ENCODE results near the gene DARS2.
A peak's percentile ranks its signal among the peaks of the same experiment; 100 is the strongest.
"Not testable (repeated sequence)": the region's sequence is repeated elsewhere in the genome, so short reads cannot be mapped to it uniquely, and the experiment has no call there.

Gene DARS2, protein sequence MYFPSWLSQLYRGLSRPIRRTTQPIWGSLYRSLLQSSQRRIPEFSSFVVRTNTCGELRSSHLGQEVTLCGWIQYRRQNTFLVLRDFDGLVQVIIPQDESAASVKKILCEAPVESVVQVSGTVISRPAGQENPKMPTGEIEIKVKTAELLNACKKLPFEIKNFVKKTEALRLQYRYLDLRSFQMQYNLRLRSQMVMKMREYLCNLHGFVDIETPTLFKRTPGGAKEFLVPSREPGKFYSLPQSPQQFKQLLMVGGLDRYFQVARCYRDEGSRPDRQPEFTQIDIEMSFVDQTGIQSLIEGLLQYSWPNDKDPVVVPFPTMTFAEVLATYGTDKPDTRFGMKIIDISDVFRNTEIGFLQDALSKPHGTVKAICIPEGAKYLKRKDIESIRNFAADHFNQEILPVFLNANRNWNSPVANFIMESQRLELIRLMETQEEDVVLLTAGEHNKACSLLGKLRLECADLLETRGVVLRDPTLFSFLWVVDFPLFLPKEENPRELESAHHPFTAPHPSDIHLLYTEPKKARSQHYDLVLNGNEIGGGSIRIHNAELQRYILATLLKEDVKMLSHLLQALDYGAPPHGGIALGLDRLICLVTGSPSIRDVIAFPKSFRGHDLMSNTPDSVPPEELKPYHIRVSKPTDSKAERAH

GRCh38 chr1:173824315-173825081, at the start of gene DARS2, which contains the start of gene CENPL:
DARS2 (plus strand) TSS chr1:173824673; CDS start chr1:173825230, 557 bp downstream.
CENPL (minus strand) TSS chr1:173824883; CDS start chr1:173811299, 13,584 bp downstream.
- DNase-seq (ENCODE audit: low spot score): peak; percentile 89

- DNase-seq (ENCODE audit: low spot score): no peak
Observed at GRCh38 chr1:173775578-173776226, 48.8 kb upstream of the DARS2 start.

DNA sequence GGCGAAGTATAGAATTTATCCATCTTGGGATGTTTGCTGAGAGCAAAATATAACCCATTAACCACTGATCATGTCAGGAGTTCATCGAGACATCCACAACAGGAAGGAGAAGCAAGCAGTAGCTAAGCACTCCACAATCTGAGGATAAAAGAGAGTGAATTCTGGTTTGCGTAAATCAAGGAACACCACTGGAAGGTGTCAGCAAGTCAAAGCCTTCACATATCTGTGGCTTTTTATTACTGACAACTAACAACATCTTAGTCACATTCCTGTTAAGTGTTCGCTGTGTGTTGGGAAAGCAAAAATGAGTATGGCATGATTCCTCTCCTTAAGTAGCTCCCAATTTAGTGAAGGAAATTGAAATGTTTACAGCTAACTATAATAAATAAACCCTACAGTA, 44.5 kb upstream of the DARS2 start:
- DNase-seq (ENCODE audit: low spot score): no peak

- DNase-seq (ENCODE audit: low spot score): no peak
Observed at GRCh38 chr1:173784997-173785396, 39.5 kb upstream of the DARS2 start.

GRCh38 chr1:173789841-173790240, 34.6 kb upstream of the DARS2 start:
- no peak for DNase-seq (ENCODE audit: low spot score)

DNA sequence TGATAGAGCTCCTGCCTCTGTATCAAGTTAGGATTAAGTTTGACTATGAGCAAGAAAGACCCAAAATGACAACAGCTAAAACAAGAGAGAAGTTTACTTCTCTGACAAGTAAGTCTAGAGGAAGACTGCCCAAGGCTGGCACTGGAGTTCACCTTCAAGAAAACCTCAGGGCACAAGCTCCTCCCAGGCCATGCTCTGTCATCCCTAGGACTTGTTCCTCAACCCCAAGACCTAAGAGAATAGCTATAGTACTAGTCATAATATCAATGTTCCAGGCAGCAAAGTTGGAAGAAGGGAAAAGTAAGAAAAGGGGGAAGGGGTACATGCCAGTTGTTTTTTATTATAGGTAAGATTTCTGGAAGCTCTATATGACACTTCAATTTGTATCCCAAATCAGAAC, 26.4 kb upstream of the DARS2 start:
- DNase-seq (ENCODE audit: low spot score): no peak

- not testable (repeated sequence) for DNase-seq (ENCODE audit: low spot score)
Observed at GRCh38 chr1:173799995-173800394, 24.5 kb upstream of the DARS2 start.

DNA sequence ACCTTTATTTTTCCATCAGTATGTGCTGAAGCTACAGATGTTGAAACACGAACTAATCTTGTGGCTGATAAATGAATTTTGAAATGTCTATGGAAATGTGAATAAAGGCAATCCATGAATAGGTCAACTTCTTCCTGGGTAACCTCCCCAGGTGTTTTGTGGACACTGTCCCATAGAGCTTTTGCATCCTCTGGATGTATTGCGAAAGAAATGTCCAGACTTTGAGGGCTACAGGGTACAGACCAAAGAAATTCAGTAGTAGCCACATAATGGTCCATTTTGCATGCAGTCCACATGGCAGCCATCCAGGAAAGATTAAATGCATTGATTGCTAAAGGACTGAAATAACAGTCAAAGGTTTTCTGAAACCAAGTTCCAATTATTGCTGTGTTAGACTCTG, 21.5 kb upstream of the DARS2 start:
- no peak for DNase-seq (ENCODE audit: low spot score)

DNA sequence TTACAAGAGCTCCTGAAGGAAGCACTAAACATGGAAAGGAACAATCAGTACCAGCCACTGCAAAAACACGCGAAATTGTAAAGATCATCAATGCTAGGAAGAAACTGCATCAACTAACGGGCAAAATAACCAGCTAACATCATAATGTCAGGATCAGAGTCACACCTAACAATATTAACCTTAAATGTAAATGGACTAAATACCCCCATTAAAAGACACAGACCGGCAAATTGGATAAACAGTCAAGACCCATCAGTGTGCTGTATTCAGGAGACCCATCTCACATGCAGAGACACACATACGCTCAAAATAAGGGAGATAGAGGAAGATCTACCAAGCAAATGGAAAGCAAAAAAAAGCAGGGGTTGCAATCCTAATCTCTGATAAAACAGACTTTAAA, 10.8 kb upstream of the DARS2 start:
- DNase-seq (ENCODE audit: low spot score): not testable (repeated sequence)

DNA sequence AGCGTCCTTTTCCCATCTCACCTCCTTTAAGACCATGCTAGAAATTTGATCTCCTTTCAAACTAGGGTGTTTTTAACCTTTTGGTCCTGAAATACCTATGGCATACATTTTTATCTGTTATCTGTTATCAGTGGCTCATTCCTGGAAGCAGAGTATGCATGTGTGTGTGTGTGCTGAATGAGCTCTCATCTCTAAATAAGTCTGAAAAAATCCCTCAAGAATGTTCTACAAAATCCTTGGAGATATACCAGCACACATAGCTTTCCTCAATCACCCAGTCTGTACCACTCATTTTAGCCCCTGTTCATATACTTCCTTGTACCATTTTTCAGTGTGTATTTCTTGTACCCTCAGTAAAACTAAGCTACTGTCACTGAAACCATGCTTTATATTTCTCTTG, 6.0 kb upstream of the DARS2 start:
- no peak for DNase-seq (ENCODE audit: low spot score)

GRCh38 chr1:173821680-173822079, 2.8 kb upstream of the DARS2 start:
- DNase-seq (ENCODE audit: low spot score): no peak

- no peak for DNase-seq (ENCODE audit: low spot score)
Observed at GRCh38 chr1:173823781-173824314, 625 bp upstream of the DARS2 start.

DNA sequence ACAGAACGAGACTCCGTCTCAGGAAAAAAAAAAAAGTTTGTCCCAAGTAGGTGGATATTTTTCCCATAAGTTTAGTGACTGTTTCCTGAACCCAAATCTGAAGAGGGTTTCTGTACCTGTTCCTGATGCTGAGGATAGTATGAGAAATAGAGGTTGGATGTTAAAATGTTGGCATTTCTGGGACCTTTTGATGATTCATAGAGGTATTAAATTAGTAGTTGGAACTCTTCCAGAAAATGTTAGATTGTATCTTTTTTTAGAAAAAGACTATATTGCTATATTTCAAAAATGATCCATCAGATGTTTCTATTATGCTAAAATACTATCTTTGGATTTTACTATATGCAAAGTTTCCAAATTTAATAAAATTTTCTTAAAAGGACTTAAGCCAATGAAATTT, 3.1 kb downstream of the DARS2 start:
- no peak for DNase-seq (ENCODE audit: low spot score)

GRCh38 chr1:173832748-173833147, 8.3 kb downstream of the DARS2 start:
- DNase-seq (ENCODE audit: low spot score): no peak

GRCh38 chr1:173852105-173852504, 27.6 kb downstream of the DARS2 start:
- no peak for DNase-seq (ENCODE audit: low spot score)

- peak; percentile 31 for DNase-seq (ENCODE audit: low spot score)
Observed at GRCh38 chr1:173853074-173853473, 28.6 kb downstream of the DARS2 start.

GRCh38 chr1:173856014-173856413, 31.5 kb downstream of the DARS2 start:
- DNase-seq (ENCODE audit: low spot score): no peak

DNA sequence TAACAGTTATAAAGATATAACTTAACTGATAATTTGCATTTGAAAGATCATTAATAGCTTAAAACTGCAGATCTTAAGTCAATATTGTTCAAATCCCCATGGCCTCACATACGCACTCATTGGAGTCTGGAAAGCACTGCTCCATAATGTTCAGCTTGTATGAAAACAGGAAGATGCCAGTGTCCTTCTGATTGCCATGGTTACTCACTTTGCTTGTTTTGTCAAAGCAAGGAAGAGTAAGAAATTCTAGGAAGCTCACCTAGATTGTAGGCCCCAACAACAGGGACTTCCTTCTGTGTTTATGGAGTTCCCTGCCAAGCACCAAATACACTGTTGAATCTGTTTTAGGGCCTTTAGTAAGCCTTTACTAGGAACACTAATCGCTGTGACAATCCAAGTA, 32.4 kb downstream of the DARS2 start:
- no peak for DNase-seq (ENCODE audit: low spot score)

- no peak for DNase-seq (ENCODE audit: low spot score)
Observed at GRCh38 chr1:173857363-173857917, 33.0 kb downstream of the DARS2 start.

- not testable (repeated sequence) for DNase-seq (ENCODE audit: low spot score)
Observed at GRCh38 chr1:173859547-173859946, 35.1 kb downstream of the DARS2 start.

DNA sequence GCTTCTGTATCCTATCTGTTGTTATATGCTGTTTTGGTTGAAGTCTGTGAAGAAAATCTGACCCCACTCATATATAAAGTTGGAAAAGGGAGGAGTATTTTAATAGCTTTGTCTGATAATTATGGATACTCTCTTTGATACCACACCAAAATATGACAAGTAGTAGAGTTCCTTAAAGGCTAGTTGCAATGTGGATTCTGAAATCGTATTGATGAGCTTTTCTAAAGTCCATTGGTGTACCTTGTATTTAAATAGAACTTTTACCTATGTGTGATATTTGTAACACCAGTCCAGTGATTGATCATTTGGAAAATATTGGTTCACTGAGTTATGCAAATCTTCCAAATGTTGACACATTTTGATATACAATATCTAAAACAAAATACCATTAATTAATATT, 35.6 kb downstream of the DARS2 start:
- DNase-seq (ENCODE audit: low spot score): no peak

GRCh38 chr1:173861731-173862145, 37.3 kb downstream of the DARS2 start:
- DNase-seq (ENCODE audit: low spot score): no peak
